A549 (cell line): ENCODE data around the gene TNRC6C. TPM values are rescaled to one million over a fixed set of nuclear protein-coding genes. Genes with fewer than 3 reads are reported as not detected.

ENCODE experiments used
- ATAC-seq, 2 experiments: fragments of 200-7000 bp in 1 of 2; fragments of >200 bp in 1 of 2; cut with Nextera tagmentation in 1 of 2; cut with Tn5 transposase in 1 of 2; 3 replicates each; pipeline versions ENCODE4 v1.8.0 to v1.9.1; 2018 to 2020; ENCODE audit warnings: mild to moderate bottlenecking in 1 of 2, moderate library complexity in 1 of 2
- CTCF ChIA-PET: fragments of 300-600 bp; sonication (Branson Sonifier 250); formaldehyde crosslinking; extraction: SDS; loops from one replicate; lab custom pipeline; 2021; ENCODE audit warnings: antibody characterized with exemption, inconsistent platforms; lab: Yijun Ruan, JAX
- POLR2A ChIA-PET: fragments of 350-600 bp; formaldehyde crosslinking; extraction: SDS; loops from one replicate; lab custom pipeline; 2021; ENCODE audit warnings: antibody characterized with exemption, inconsistent platforms; lab: Yijun Ruan, JAX
- DNase-seq, 2 experiments: peaks; one replicate each; pipeline versions ENCODE4 v3.0.0 to v3.0.0-alpha.2; 2011 to 2016; ENCODE audit warnings: low read depth in 1 of 2, low spot score in 1 of 2
- FAIRE-seq: peaks from 2 replicates; lab custom pipeline; 2011; peaks lifted over from hg19 to GRCh38; lab: Jason Lieb, UNC
- H3K27ac ChIP-seq, 2 experiments: fragments of >200 bp; sonication (Bioruptor Twin); formaldehyde crosslinking; 3 replicates each; pipeline ENCODE4 v1.5.1; 2016 to 2017
- H3K4me1 ChIP-seq: fragments of >200 bp; sonication (Bioruptor Twin); formaldehyde crosslinking; 3 replicates; pipeline ENCODE4 v1.6.1; 2016
- H3K4me2 ChIP-seq: fragments of >200 bp; sonication (Bioruptor Twin); formaldehyde crosslinking; 3 replicates; pipeline ENCODE4 v1.6.1; 2016
- H3K4me3 ChIP-seq: fragments of >200 bp; sonication (Bioruptor Twin); formaldehyde crosslinking; 3 replicates; pipeline ENCODE4 v1.5.1; 2016
- H3K9me3 ChIP-seq: fragments of >200 bp; sonication (Bioruptor Twin); formaldehyde crosslinking; 3 replicates; pipeline ENCODE4 v1.6.1; 2016
- ATOH8 ChIP-seq: fragments of 250-450 bp; sonication (Bioruptor Pico); IDR thresholded peaks from 2 replicates; pipeline ENCODE4 v1.5.0; 2020; ENCODE audit warnings: low read depth, mild to moderate bottlenecking, moderate library complexity
- BHLHE40 ChIP-seq: IDR thresholded peaks from 2 replicates; pipeline ENCODE4 v1.6.1; 2012; ENCODE audit warnings: low read depth, low read length, inconsistent platforms
- CBX2 ChIP-seq: fragments of 200-600 bp; sonication (generic); IDR thresholded peaks from 2 replicates; pipeline ENCODE4 v1.6.1; 2016; ENCODE audit warnings: low read depth, mild to moderate bottlenecking, borderline replicate concordance
- CEBPB ChIP-seq, 2 experiments: fragments of >200 bp in 1 of 2; sonication (Bioruptor Twin) in 1 of 2; formaldehyde crosslinking in 1 of 2; IDR thresholded peaks; 2 replicates each; pipeline ENCODE4 v1.6.1; 2012 to 2016
- CHD4 ChIP-seq: fragments of 200-600 bp; sonication (generic); IDR thresholded peaks from 2 replicates; pipeline ENCODE4 v1.6.1; 2016; ENCODE audit warnings: antibody characterized with exemption, mild to moderate bottlenecking, borderline replicate concordance
- E2F6 ChIP-seq: IDR thresholded peaks from 2 replicates; pipeline ENCODE4 v1.6.1; 2012; ENCODE audit warnings: low read depth, borderline replicate concordance
- EHMT2 ChIP-seq: fragments of 200-600 bp; sonication (generic); IDR thresholded peaks from 2 replicates; pipeline ENCODE4 v1.6.1; 2016; ENCODE audit warnings: antibody characterized with exemption, low read depth, mild to moderate bottlenecking, moderate library complexity
- FOSL2 ChIP-seq, 2 experiments: fragments of 450-650 bp in 1 of 2; fragments of >200 bp in 1 of 2; sonication (Bioruptor Twin) in 1 of 2; formaldehyde crosslinking; IDR thresholded peaks; 2 replicates each; pipeline versions ENCODE4 v1.5.0 to v1.6.1; 2016 to 2020; ENCODE audit warnings: mild to moderate bottlenecking in 1 of 2, moderate library complexity in 1 of 2
- GATA3 ChIP-seq: IDR thresholded peaks from 2 replicates; pipeline ENCODE4 v1.6.1; 2012; ENCODE audit warnings: borderline replicate concordance
- HDAC2 ChIP-seq: fragments of 200-600 bp; sonication (generic); IDR thresholded peaks from 2 replicates; pipeline ENCODE4 v1.6.1; 2016
- HEYL ChIP-seq: fragments of 250-450 bp; sonication (Bioruptor Pico); IDR thresholded peaks from 2 replicates; pipeline ENCODE4 v1.8.0; 2021; ENCODE audit warnings: mild to moderate bottlenecking, moderate library complexity
- HOXA7 ChIP-seq: fragments of 250-450 bp; sonication (Bioruptor Pico); IDR thresholded peaks from 2 replicates; pipeline ENCODE4 v1.5.0; 2020; ENCODE audit warnings: mild to moderate bottlenecking, moderate library complexity
- HOXB13 ChIP-seq: fragments of 250-450 bp; sonication (Bioruptor Pico); IDR thresholded peaks from 2 replicates; pipeline ENCODE4 v1.5.0; 2020; ENCODE audit warnings: low read depth, mild to moderate bottlenecking, moderate library complexity
- HOXB5 ChIP-seq: fragments of 250-450 bp; sonication (Bioruptor Pico); IDR thresholded peaks from 2 replicates; pipeline ENCODE4 v1.5.0; 2020; ENCODE audit warnings: mild to moderate bottlenecking, moderate library complexity
- JUN ChIP-seq, 2 experiments: fragments of >200 bp; sonication (Bioruptor Twin); formaldehyde crosslinking; IDR thresholded peaks; 2 replicates in 1 of 2; 3 replicates in 1 of 2; pipeline ENCODE4 v1.6.1; 2016 to 2017
- KDM1A ChIP-seq: fragments of 200-600 bp; sonication (generic); IDR thresholded peaks from 2 replicates; pipeline ENCODE4 v1.6.1; 2016; ENCODE audit warnings: low read depth, mild to moderate bottlenecking
- KDM5A ChIP-seq: fragments of 200-600 bp; sonication (generic); IDR thresholded peaks from 2 replicates; pipeline ENCODE4 v1.6.1; 2016; ENCODE audit warnings: antibody characterized with exemption, mild to moderate bottlenecking
- MAX ChIP-seq: IDR thresholded peaks from 2 replicates; pipeline ENCODE4 v1.6.1; 2012
- MAZ ChIP-seq: fragments of 150-350 bp; IDR thresholded peaks from 2 replicates; pipeline ENCODE4 v1.6.1; 2014; ENCODE audit warnings: antibody characterized with exemption, low read depth, low read length, borderline replicate concordance
- MYC ChIP-seq: IDR thresholded peaks from 2 replicates; pipeline ENCODE4 v1.6.1; 2012; ENCODE audit warnings: mild to moderate bottlenecking, inconsistent platforms, low read length, improper control_type of control experiment, borderline replicate concordance
- PBX3 ChIP-seq: IDR thresholded peaks from 2 replicates; pipeline ENCODE4 v1.6.1; 2012
- PHF8 ChIP-seq: fragments of 200-600 bp; sonication (generic); IDR thresholded peaks from 2 replicates; pipeline ENCODE4 v1.6.1; 2016; ENCODE audit warnings: low read depth, mild to moderate bottlenecking, antibody characterized with exemption, moderate library complexity, borderline replicate concordance
- RNF2 ChIP-seq: fragments of 200-600 bp; sonication (generic); IDR thresholded peaks from 2 replicates; pipeline ENCODE4 v1.6.1; 2016; ENCODE audit warnings: low read depth, mild to moderate bottlenecking, antibody characterized with exemption, moderate library complexity, borderline replicate concordance
- SREBF2 ChIP-seq: fragments of 450-650 bp; IDR thresholded peaks from 2 replicates; pipeline ENCODE4 v1.6.1; 2014; ENCODE audit warnings: mild to moderate bottlenecking, moderate library complexity
- TFCP2L1 ChIP-seq: fragments of 250-450 bp; sonication (Bioruptor Pico); IDR thresholded peaks from 2 replicates; pipeline ENCODE4 v1.5.0; 2021; ENCODE audit warnings: mild to moderate bottlenecking
- TP53 ChIP-seq: fragments of 250-450 bp; sonication (Bioruptor Pico); IDR thresholded peaks from 2 replicates; pipeline ENCODE4 v1.5.0; 2021; ENCODE audit warnings: mild to moderate bottlenecking, moderate library complexity
- USF2 ChIP-seq: fragments of 450-650 bp; IDR thresholded peaks from 2 replicates; pipeline ENCODE4 v1.6.1; 2014; ENCODE audit warnings: antibody characterized with exemption
- ZC3H11A ChIP-seq: fragments of 450-650 bp; IDR thresholded peaks from 2 replicates; pipeline ENCODE4 v1.6.1; 2014; ENCODE audit warnings: antibody characterized with exemption, mild to moderate bottlenecking
- ZSCAN20 ChIP-seq: fragments of 250-450 bp; sonication (Bioruptor Pico); IDR thresholded peaks from 2 replicates; pipeline ENCODE4 v1.8.0; 2022; ENCODE audit warnings: mild to moderate bottlenecking, moderate library complexity
- WGBS: methylation state at CpG from one replicate; pipeline ENCODE4 v1.1.6; 2017; ENCODE audit errors: missing lambda C conversion rate; 5-methylcytosine and 5-hydroxymethylcytosine counted together
- polyA plus RNA-seq, 4 experiments: library from polyadenylated mRNA; depleted of rRNA in 3 of 4; stranded (reverse); fragments of >200 nt; fragmentation: RNase III in 1 of 4; extraction: RNeasy Plus Mini Kit Qiagen cat#74134 plus additional on column Dnase treatment in 1 of 4; gene quantifications; 2 replicates in 3 of 4; 3 replicates in 1 of 4; pipeline ENCODE4 v1.2.3, GENCODE V29; 2011 to 2017

TNRC6C gene
- polyA plus RNA-seq, 2 of the 4 experiments (the other 2 are of a cell fraction): 1.3 to 1.9 TPM

- DNase-seq (no peak), ATAC-seq (no peak), FAIRE-seq (no peak)
- no peaks in the 10 kb centered on the region for H3K4me1 ChIP-seq
- 25% methylated on average over 5 of the region's 5 CpGs for WGBS
- TF ChIP-seq CHD4 (no peak), TP53 (CRISPR knock-in tag) (no peak), CEBPB (IDR thresholded peaks at IDR 0.05) (no peak), HDAC2 (no peak), RNF2 (no peak), BHLHE40 (no peak), EHMT2 (no peak), TFCP2L1 (CRISPR knock-in tag) (no peak), HOXB5 (no peak), HEYL (no peak), MAX (no peak), FOSL2 (IDR thresholded peaks at IDR 0.05) (no peak), FOSL2 (CRISPR knock-in tag; IDR thresholded peaks at IDR 0.05) (no peak), GATA3 (no peak)
- CTCF ChIA-PET: interaction anchor here (0.7 to 13.9 kb wide), 68 partner anchors 11 to 729 kb away, joined by 3 to 316 read pairs (median 5); partner anchors contain the start of gene TNRC6C
- no peak overlapping the region for H3K4me2 ChIP-seq
- H3K4me3 ChIP-seq: no peak overlapping the region
- POLR2A ChIA-PET: interaction anchor here (4.3 kb wide), 1 partner anchor 57 kb away, joined by 25 read pairs; the partner anchor contains the start of gene TNRC6C
- H3K9me3 ChIP-seq: no peaks in the 10 kb centered on the region
- H3K27ac ChIP-seq: no peak overlapping the region
These were observed 56.1 kb downstream of the TNRC6C start for GRCh38 chr17:78014646-78015045.

- H3K4me3 ChIP-seq: no peak overlapping the region
- TF ChIP-seq PBX3: no peak
- TF ChIP-seq ZSCAN20 (CRISPR knock-in tag): no peak
- no peak for TF ChIP-seq HOXA7 (CRISPR knock-in tag)
- no peak for TF ChIP-seq CHD4
- no peak for TF ChIP-seq HOXB13 (CRISPR knock-in tag)
- no peak for TF ChIP-seq ZC3H11A
- no peak for TF ChIP-seq ATOH8 (CRISPR knock-in tag)
- TF ChIP-seq KDM5A: no peak
- TF ChIP-seq USF2: no peak
- TF ChIP-seq E2F6: no peak
- TF ChIP-seq JUN (IDR thresholded peaks at IDR 0.05): no peak
- no peak for TF ChIP-seq MAZ
- no peak for TF ChIP-seq FOSL2 (IDR thresholded peaks at IDR 0.05)
- TF ChIP-seq FOSL2 (CRISPR knock-in tag; IDR thresholded peaks at IDR 0.05): no peak
- TF ChIP-seq SREBF2: no peak
- TF ChIP-seq MYC: no peak
- TF ChIP-seq BHLHE40: no peak
- no peak for TF ChIP-seq CBX2
- TF ChIP-seq KDM1A: no peak
- no peak for TF ChIP-seq TP53 (CRISPR knock-in tag)
- no peak for TF ChIP-seq PHF8
- TF ChIP-seq, all 56 proteins: peak for 0
- Histone ChIP-seq H3K27ac (no peak overlapping the region), H3K4me2 (no peak overlapping the region), H3K4me1 (no peaks in the 10 kb centered on the region), H3K9me3 (no peaks in the 10 kb centered on the region)
- ATAC-seq: no peak
- ChIA-PET POLR2A (interaction anchor here (0.5 to 1.6 kb wide), 2 partner anchors 10 to 59 kb away, joined by 4 to 8 read pairs; partner anchors contain the start of gene TNRC6C), CTCF (interaction anchor here (0.5 to 13.9 kb wide), 19 partner anchors 13 to 522 kb away, joined by 3 to 316 read pairs (median 6); partner anchors contain the start of genes AFMID and TK1)
- no peak for FAIRE-seq
- 23% methylated on average over 1 of the region's 1 CpG for WGBS
- no peak for DNase-seq
These were observed 58.3 kb downstream of the TNRC6C start for GRCh38 chr17:78016852-78017251.
